ENCODE results near the gene SPATA1.
"Not testable (repeated sequence)": the region's sequence is repeated elsewhere in the genome, so short reads cannot be mapped to it uniquely, and the experiment has no call there.

The SPATA1 gene

GRCh38 chr1:84506002-84506728 lies at the start of gene SPATA1, which contains the start of gene GNG5:
Gene SPATA1, plus strand, starts transcription at chr1:84506386. Its CDS starts 9,974 bp downstream, at chr1:84516360.
Gene GNG5, minus strand, starts transcription at chr1:84506581. Its CDS starts 490 bp downstream, at chr1:84506091.
- DNase-seq: peak; percentile 82 to 90

- DNase-seq: no peak
These were observed 44.1 kb upstream of the SPATA1 start for GRCh38 chr1:84462118-84462517.

- DNase-seq: no peak
These were observed 38.9 kb upstream of the SPATA1 start for GRCh38 chr1:84467298-84467697.

- DNase-seq: no peak
These were observed 30.0 kb upstream of the SPATA1 start for GRCh38 chr1:84476225-84476624.

GRCh38 chr1:84478876-84479868 lies 27.0 kb upstream of the SPATA1 start, which contains the start of gene RPF1:
Gene RPF1, plus strand, starts transcription at chr1:84479266. Its CDS starts 16 bp downstream, at chr1:84479282.
- DNase-seq: peak; percentile 25 to 89

- DNase-seq: no peak
These were observed 26.2 kb upstream of the SPATA1 start for GRCh38 chr1:84479998-84480397.

GRCh38 chr1:84480650-84481049 lies 25.5 kb upstream of the SPATA1 start:
- no peak for DNase-seq

GRCh38 chr1:84481317-84481716 lies 24.9 kb upstream of the SPATA1 start:
- DNase-seq: no peak

- DNase-seq: no peak
These were observed 18.1 kb upstream of the SPATA1 start for GRCh38 chr1:84488107-84488506.

- no peak for DNase-seq
These were observed 16.4 kb upstream of the SPATA1 start for GRCh38 chr1:84489766-84490165.

GRCh38 chr1:84492726-84493125 lies 13.5 kb upstream of the SPATA1 start:
- DNase-seq: no peak

GRCh38 chr1:84493747-84494146 lies 12.4 kb upstream of the SPATA1 start:
- no peak for DNase-seq

- no peak for DNase-seq
These were observed 9.7 kb upstream of the SPATA1 start for GRCh38 chr1:84496498-84496897.

GRCh38 chr1:84497631-84498275 lies 8.4 kb upstream of the SPATA1 start:
- DNase-seq: no peak

- no peak for DNase-seq
These were observed 3.3 kb upstream of the SPATA1 start for GRCh38 chr1:84502927-84503326.

- no peak for DNase-seq
These were observed 1.4 kb upstream of the SPATA1 start for GRCh38 chr1:84504580-84505492.

GRCh38 chr1:84505493-84506001 lies 639 bp upstream of the SPATA1 start:
- DNase-seq: no peak

- DNase-seq: no peak
These were observed 705 bp downstream of the SPATA1 start for GRCh38 chr1:84506729-84507453.

- DNase-seq: not testable (repeated sequence)
These were observed 1.7 kb downstream of the SPATA1 start for GRCh38 chr1:84507887-84508286.

GRCh38 chr1:84508510-84508909 lies 2.3 kb downstream of the SPATA1 start:
- DNase-seq: no peak

- no peak for DNase-seq
These were observed 2.8 kb downstream of the SPATA1 start for GRCh38 chr1:84509029-84509428.

Data from NCI-H187 (cell line).